A549 (cell line): Measurements from ENCODE around the gene MAF. TPM values are rescaled to one million over a fixed set of nuclear protein-coding genes. Genes with fewer than 3 reads are reported as not detected.

ENCODE experiments used
- ATAC-seq, 2 experiments: fragments of 200-7000 bp in 1 of 2; fragments of >200 bp in 1 of 2; cut with Nextera tagmentation in 1 of 2; cut with Tn5 transposase in 1 of 2; 3 replicates each; pipeline versions ENCODE4 v1.8.0 to v1.9.1; 2018 to 2020; ENCODE audit warnings: mild to moderate bottlenecking in 1 of 2, moderate library complexity in 1 of 2
- CTCF ChIA-PET: fragments of 300-600 bp; sonication (Branson Sonifier 250); formaldehyde crosslinking; extraction: SDS; loops from one replicate; lab custom pipeline; 2021; ENCODE audit warnings: antibody characterized with exemption, inconsistent platforms; lab: Yijun Ruan, JAX
- POLR2A ChIA-PET: fragments of 350-600 bp; formaldehyde crosslinking; extraction: SDS; loops from one replicate; lab custom pipeline; 2021; ENCODE audit warnings: antibody characterized with exemption, inconsistent platforms; lab: Yijun Ruan, JAX
- DNase-seq, 2 experiments: peaks; one replicate each; pipeline versions ENCODE4 v3.0.0 to v3.0.0-alpha.2; 2011 to 2016; ENCODE audit warnings: low read depth in 1 of 2, low spot score in 1 of 2
- FAIRE-seq: peaks from 2 replicates; lab custom pipeline; 2011; peaks lifted over from hg19 to GRCh38; lab: Jason Lieb, UNC
- H3K27ac ChIP-seq, 2 experiments: fragments of >200 bp; sonication (Bioruptor Twin); formaldehyde crosslinking; 3 replicates each; pipeline ENCODE4 v1.5.1; 2016 to 2017
- H3K4me1 ChIP-seq: fragments of >200 bp; sonication (Bioruptor Twin); formaldehyde crosslinking; 3 replicates; pipeline ENCODE4 v1.6.1; 2016
- H3K4me2 ChIP-seq: fragments of >200 bp; sonication (Bioruptor Twin); formaldehyde crosslinking; 3 replicates; pipeline ENCODE4 v1.6.1; 2016
- H3K4me3 ChIP-seq: fragments of >200 bp; sonication (Bioruptor Twin); formaldehyde crosslinking; 3 replicates; pipeline ENCODE4 v1.5.1; 2016
- H3K9me3 ChIP-seq: fragments of >200 bp; sonication (Bioruptor Twin); formaldehyde crosslinking; 3 replicates; pipeline ENCODE4 v1.6.1; 2016
- CBX8 ChIP-seq: fragments of 200-600 bp; sonication (generic); IDR thresholded peaks from 2 replicates; pipeline ENCODE4 v1.6.1; 2016
- EHMT2 ChIP-seq: fragments of 200-600 bp; sonication (generic); IDR thresholded peaks from 2 replicates; pipeline ENCODE4 v1.6.1; 2016; ENCODE audit warnings: antibody characterized with exemption, low read depth, mild to moderate bottlenecking, moderate library complexity
- FOSB ChIP-seq: fragments of 250-450 bp; sonication (Bioruptor Pico); IDR thresholded peaks from 2 replicates; pipeline ENCODE4 v1.5.0; 2020; ENCODE audit warnings: mild to moderate bottlenecking, moderate library complexity
- GATA3 ChIP-seq: IDR thresholded peaks from 2 replicates; pipeline ENCODE4 v1.6.1; 2012; ENCODE audit warnings: borderline replicate concordance
- JUN ChIP-seq, 2 experiments: fragments of >200 bp; sonication (Bioruptor Twin); formaldehyde crosslinking; IDR thresholded peaks; 2 replicates in 1 of 2; 3 replicates in 1 of 2; pipeline ENCODE4 v1.6.1; 2016 to 2017
- MYC ChIP-seq: IDR thresholded peaks from 2 replicates; pipeline ENCODE4 v1.6.1; 2012; ENCODE audit warnings: mild to moderate bottlenecking, inconsistent platforms, low read length, improper control_type of control experiment, borderline replicate concordance
- NFE2L2 ChIP-seq: fragments of 150-350 bp; conservative IDR thresholded peaks from 2 replicates; pipeline ENCODE4 v1.6.1; 2014; ENCODE audit warnings: low read length
- NPAS2 ChIP-seq: fragments of 250-450 bp; sonication (Bioruptor Pico); IDR thresholded peaks from 2 replicates; pipeline ENCODE4 v1.8.0; 2022; ENCODE audit warnings: mild to moderate bottlenecking, moderate library complexity, borderline replicate concordance
- NR3C1 ChIP-seq: fragments of >200 bp; sonication (Bioruptor Twin); formaldehyde crosslinking; IDR thresholded peaks from 3 replicates; pipeline ENCODE4 v1.6.1; 2017
- POLR2AphosphoS2 ChIP-seq: conservative IDR thresholded peaks from 2 replicates; pipeline ENCODE4 v1.6.1; 2012; ENCODE audit warnings: low read length, improper control_type of control experiment, inconsistent platforms
- RARB ChIP-seq: fragments of 250-450 bp; sonication (Bioruptor Pico); IDR thresholded peaks from 2 replicates; pipeline ENCODE4 v1.8.0; 2021; ENCODE audit warnings: mild to moderate bottlenecking, moderate library complexity
- RNF2 ChIP-seq: fragments of 200-600 bp; sonication (generic); IDR thresholded peaks from 2 replicates; pipeline ENCODE4 v1.6.1; 2016; ENCODE audit warnings: low read depth, mild to moderate bottlenecking, antibody characterized with exemption, moderate library complexity, borderline replicate concordance
- SMC3 ChIP-seq: fragments of >200 bp; sonication (Bioruptor Twin); formaldehyde crosslinking; IDR thresholded peaks from 3 replicates; pipeline ENCODE4 v1.6.1; 2018; ENCODE audit warnings: inconsistent platforms
- TP53 ChIP-seq: fragments of 250-450 bp; sonication (Bioruptor Pico); IDR thresholded peaks from 2 replicates; pipeline ENCODE4 v1.5.0; 2021; ENCODE audit warnings: mild to moderate bottlenecking, moderate library complexity
- ZSCAN20 ChIP-seq: fragments of 250-450 bp; sonication (Bioruptor Pico); IDR thresholded peaks from 2 replicates; pipeline ENCODE4 v1.8.0; 2022; ENCODE audit warnings: mild to moderate bottlenecking, moderate library complexity
- WGBS: methylation state at CpG from one replicate; pipeline ENCODE4 v1.1.6; 2017; ENCODE audit errors: missing lambda C conversion rate; 5-methylcytosine and 5-hydroxymethylcytosine counted together
- polyA plus RNA-seq, 4 experiments: library from polyadenylated mRNA; depleted of rRNA in 3 of 4; stranded (reverse); fragments of >200 nt; fragmentation: RNase III in 1 of 4; extraction: RNeasy Plus Mini Kit Qiagen cat#74134 plus additional on column Dnase treatment in 1 of 4; gene quantifications; 2 replicates in 3 of 4; 3 replicates in 1 of 4; pipeline ENCODE4 v1.2.3, GENCODE V29; 2011 to 2017
- TF ChIP-seq, protein P1 (sequence below): fragments of 200-600 bp; sonication (generic); IDR thresholded peaks from 2 replicates; pipeline ENCODE4 v1.6.1; 2016; ENCODE audit warnings: antibody characterized with exemption, mild to moderate bottlenecking, moderate library complexity
- TF ChIP-seq, protein P2 (sequence below): IDR thresholded peaks from 2 replicates; pipeline ENCODE4 v1.6.1; 2012; ENCODE audit warnings: low read depth, borderline replicate concordance
- TF ChIP-seq, protein P3 (sequence below): fragments of 250-450 bp; sonication (Bioruptor Pico); IDR thresholded peaks from 2 replicates; pipeline ENCODE4 v1.5.0; 2021; ENCODE audit warnings: mild to moderate bottlenecking, moderate library complexity, borderline replicate concordance
- TF ChIP-seq, protein P4 (sequence below): fragments of 450-650 bp; IDR thresholded peaks from 2 replicates; pipeline ENCODE4 v1.6.1; 2014; ENCODE audit warnings: antibody characterized with exemption
- TF ChIP-seq, protein P5 (sequence below): fragments of >200 bp; sonication (Bioruptor Twin); formaldehyde crosslinking; IDR thresholded peaks from 3 replicates; pipeline ENCODE4 v1.5.1; 2016

MAF gene
- polyA plus RNA-seq, 2 of the 4 experiments (the other 2 are of a cell fraction) = 0.14 to 0.37 TPM

DNA sequence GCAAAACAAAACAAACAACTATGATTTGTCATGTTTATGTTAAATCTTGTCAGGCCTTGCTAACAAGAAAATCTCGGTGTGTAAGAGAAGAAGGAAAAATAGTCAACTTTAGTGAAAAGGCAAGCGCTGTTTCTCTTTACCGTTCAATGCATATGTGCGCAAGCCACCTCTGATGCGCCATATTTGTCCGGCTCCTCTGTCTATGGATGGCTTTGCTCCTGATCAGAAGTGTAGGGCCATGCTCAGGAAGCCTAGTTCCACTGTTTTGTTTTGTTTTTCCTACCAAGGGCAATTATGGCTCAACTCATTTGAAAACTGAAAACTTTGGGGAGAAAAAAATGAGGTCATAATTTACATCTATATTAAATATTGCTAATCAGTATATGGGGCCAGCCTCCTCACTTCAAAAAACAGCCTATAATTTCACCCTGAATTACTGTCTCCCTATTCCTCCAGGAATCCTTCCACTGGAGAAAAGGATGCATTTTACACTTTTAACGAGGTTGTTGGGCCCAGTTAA, 4.5 kb downstream of the MAF start:
- CTCF ChIA-PET = no interaction called here
- Histone ChIP-seq H3K27ac (no peak overlapping the region), H3K4me2 (no peak overlapping the region), H3K4me1 (no peaks in the 10 kb centered on the region), H3K9me3 (no peaks in the 10 kb centered on the region), H3K4me3 (no peak overlapping the region)
- whole genome bisulfite sequencing = 81% methylated on average over 7 of the region's 7 CpGs
- POLR2A ChIA-PET = no interaction called here
- no peak for FAIRE-seq
- TF ChIP-seq TP53 (CRISPR knock-in tag) = no peak
- no peak for TF ChIP-seq FOSB (CRISPR knock-in tag)
- TF ChIP-seq, protein P1, sequence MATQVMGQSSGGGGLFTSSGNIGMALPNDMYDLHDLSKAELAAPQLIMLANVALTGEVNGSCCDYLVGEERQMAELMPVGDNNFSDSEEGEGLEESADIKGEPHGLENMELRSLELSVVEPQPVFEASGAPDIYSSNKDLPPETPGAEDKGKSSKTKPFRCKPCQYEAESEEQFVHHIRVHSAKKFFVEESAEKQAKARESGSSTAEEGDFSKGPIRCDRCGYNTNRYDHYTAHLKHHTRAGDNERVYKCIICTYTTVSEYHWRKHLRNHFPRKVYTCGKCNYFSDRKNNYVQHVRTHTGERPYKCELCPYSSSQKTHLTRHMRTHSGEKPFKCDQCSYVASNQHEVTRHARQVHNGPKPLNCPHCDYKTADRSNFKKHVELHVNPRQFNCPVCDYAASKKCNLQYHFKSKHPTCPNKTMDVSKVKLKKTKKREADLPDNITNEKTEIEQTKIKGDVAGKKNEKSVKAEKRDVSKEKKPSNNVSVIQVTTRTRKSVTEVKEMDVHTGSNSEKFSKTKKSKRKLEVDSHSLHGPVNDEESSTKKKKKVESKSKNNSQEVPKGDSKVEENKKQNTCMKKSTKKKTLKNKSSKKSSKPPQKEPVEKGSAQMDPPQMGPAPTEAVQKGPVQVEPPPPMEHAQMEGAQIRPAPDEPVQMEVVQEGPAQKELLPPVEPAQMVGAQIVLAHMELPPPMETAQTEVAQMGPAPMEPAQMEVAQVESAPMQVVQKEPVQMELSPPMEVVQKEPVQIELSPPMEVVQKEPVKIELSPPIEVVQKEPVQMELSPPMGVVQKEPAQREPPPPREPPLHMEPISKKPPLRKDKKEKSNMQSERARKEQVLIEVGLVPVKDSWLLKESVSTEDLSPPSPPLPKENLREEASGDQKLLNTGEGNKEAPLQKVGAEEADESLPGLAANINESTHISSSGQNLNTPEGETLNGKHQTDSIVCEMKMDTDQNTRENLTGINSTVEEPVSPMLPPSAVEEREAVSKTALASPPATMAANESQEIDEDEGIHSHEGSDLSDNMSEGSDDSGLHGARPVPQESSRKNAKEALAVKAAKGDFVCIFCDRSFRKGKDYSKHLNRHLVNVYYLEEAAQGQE = no peak
- TF ChIP-seq, protein P2, sequence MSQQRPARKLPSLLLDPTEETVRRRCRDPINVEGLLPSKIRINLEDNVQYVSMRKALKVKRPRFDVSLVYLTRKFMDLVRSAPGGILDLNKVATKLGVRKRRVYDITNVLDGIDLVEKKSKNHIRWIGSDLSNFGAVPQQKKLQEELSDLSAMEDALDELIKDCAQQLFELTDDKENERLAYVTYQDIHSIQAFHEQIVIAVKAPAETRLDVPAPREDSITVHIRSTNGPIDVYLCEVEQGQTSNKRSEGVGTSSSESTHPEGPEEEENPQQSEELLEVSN = no peak
- no peak for TF ChIP-seq POLR2AphosphoS2
- TF ChIP-seq RNF2 = no peak
- no peak for TF ChIP-seq SMC3
- TF ChIP-seq, protein P3, sequence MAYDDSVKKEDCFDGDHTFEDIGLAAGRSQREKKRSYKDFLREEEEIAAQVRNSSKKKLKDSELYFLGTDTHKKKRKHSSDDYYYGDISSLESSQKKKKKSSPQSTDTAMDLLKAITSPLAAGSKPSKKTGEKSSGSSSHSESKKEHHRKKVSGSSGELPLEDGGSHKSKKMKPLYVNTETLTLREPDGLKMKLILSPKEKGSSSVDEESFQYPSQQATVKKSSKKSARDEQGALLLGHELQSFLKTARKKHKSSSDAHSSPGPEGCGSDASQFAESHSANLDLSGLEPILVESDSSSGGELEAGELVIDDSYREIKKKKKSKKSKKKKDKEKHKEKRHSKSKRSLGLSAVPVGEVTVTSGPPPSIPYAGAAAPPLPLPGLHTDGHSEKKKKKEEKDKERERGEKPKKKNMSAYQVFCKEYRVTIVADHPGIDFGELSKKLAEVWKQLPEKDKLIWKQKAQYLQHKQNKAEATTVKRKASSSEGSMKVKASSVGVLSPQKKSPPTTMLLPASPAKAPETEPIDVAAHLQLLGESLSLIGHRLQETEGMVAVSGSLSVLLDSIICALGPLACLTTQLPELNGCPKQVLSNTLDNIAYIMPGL (CRISPR knock-in tag) = no peak
- TF ChIP-seq RARB = no peak
- no peak for TF ChIP-seq MYC
- TF ChIP-seq, protein P4, sequence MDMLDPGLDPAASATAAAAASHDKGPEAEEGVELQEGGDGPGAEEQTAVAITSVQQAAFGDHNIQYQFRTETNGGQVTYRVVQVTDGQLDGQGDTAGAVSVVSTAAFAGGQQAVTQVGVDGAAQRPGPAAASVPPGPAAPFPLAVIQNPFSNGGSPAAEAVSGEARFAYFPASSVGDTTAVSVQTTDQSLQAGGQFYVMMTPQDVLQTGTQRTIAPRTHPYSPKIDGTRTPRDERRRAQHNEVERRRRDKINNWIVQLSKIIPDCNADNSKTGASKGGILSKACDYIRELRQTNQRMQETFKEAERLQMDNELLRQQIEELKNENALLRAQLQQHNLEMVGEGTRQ = no peak
- TF ChIP-seq JUN (IDR thresholded peaks at IDR 0.05) = no peak
- no peak for TF ChIP-seq NPAS2 (CRISPR knock-in tag)
- no peak for TF ChIP-seq EHMT2
- no peak for TF ChIP-seq NR3C1
- TF ChIP-seq GATA3 = no peak
- no peak for TF ChIP-seq ZSCAN20
- TF ChIP-seq CBX8 = no peak
- TF ChIP-seq, protein P5, sequence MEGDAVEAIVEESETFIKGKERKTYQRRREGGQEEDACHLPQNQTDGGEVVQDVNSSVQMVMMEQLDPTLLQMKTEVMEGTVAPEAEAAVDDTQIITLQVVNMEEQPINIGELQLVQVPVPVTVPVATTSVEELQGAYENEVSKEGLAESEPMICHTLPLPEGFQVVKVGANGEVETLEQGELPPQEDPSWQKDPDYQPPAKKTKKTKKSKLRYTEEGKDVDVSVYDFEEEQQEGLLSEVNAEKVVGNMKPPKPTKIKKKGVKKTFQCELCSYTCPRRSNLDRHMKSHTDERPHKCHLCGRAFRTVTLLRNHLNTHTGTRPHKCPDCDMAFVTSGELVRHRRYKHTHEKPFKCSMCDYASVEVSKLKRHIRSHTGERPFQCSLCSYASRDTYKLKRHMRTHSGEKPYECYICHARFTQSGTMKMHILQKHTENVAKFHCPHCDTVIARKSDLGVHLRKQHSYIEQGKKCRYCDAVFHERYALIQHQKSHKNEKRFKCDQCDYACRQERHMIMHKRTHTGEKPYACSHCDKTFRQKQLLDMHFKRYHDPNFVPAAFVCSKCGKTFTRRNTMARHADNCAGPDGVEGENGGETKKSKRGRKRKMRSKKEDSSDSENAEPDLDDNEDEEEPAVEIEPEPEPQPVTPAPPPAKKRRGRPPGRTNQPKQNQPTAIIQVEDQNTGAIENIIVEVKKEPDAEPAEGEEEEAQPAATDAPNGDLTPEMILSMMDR = no peak
- TF ChIP-seq NFE2L2 = no peak
- DNase-seq = no peak
- ATAC-seq = no peak
